Activated CD4-positive, CD25-positive, alpha-beta regulatory T cell treated with anti-CD3 and anti-CD28 coated beads, Interleukin-2, amount 50 U/mL, for 24 hours (primary cell): ENCODE measurements around the gene CHMP2A.
"Not testable (repeated sequence)": the region's sequence is repeated elsewhere in the genome, so short reads cannot be mapped to it uniquely, and the experiment has no call there.

ENCODE experiments used
- ATAC-seq, 2 donors: fragments of 150-1000 bp; cut with Tn5 transposase; one replicate each; pipeline ENCODE4 v1.10.0; 2021; ENCODE audit warnings: mild to moderate bottlenecking in 1 of 2, moderate library complexity in 1 of 2

CHMP2A gene

GRCh38 chr19:58555369-58555885 lies 522 bp upstream of the CHMP2A start:
- ATAC-seq: no peak

GRCh38 chr19:58553799-58554493 lies 959 bp downstream of the CHMP2A start:
- ATAC-seq: no peak

- no peak for ATAC-seq
Measured at GRCh38 chr19:58552655-58553054, 2.2 kb downstream of the CHMP2A start.

- no peak for ATAC-seq
Measured at GRCh38 chr19:58551577-58552471, 3.1 kb downstream of the CHMP2A start.

- no peak for ATAC-seq
Measured at GRCh38 chr19:58551123-58551497, 3.8 kb downstream of the CHMP2A start.

- no peak for ATAC-seq
Measured at GRCh38 chr19:58550362-58551122, 4.4 kb downstream of the CHMP2A start.

- ATAC-seq: no peak
Measured at GRCh38 chr19:58549664-58550361, 5.1 kb downstream of the CHMP2A start.

GRCh38 chr19:58548859-58549663 lies 5.8 kb downstream of the CHMP2A start:
- no peak for ATAC-seq

- ATAC-seq: no peak
Measured at GRCh38 chr19:58547323-58548312, 7.3 kb downstream of the CHMP2A start.

- ATAC-seq: no peak
Measured at GRCh38 chr19:58546019-58546530, 8.8 kb downstream of the CHMP2A start.

GRCh38 chr19:58545286-58546018 lies 9.5 kb downstream of the CHMP2A start:
- ATAC-seq: no peak

- ATAC-seq: peak; percentile 30 to 38
Measured at GRCh38 chr19:58544591-58545285, 10.2 kb downstream of the CHMP2A start.

- peak; percentile 97 for ATAC-seq
Measured at GRCh38 chr19:58543826-58544590, 10.9 kb downstream of the CHMP2A start, which contains the start of gene TRIM28. TSS of gene TRIM28 (plus strand) at chr19:58544064. CDS start at chr19:58544758, 694 bp downstream.

GRCh38 chr19:58542641-58543372 lies 12.1 kb downstream of the CHMP2A start:
- not testable (repeated sequence) for ATAC-seq

GRCh38 chr19:58539169-58539559 lies 15.7 kb downstream of the CHMP2A start:
- ATAC-seq: not testable (repeated sequence)

GRCh38 chr19:58538257-58539168 lies 16.4 kb downstream of the CHMP2A start:
- peak; percentile 71 to 75 for ATAC-seq
